K562 (cell line): ENCODE data around the gene BDH1. TPM values are rescaled to one million over a fixed set of nuclear protein-coding genes. Genes with fewer than 3 reads are reported as not detected.

Experiments used
- CHD2 ChIP-seq: IDR thresholded peaks from 2 replicates; pipeline ENCODE4 v1.6.1; 2011; ENCODE audit warnings: low read depth, low read length
- ZBTB40 ChIP-seq, 2 experiments: fragments of 450-650 bp in 1 of 2; sonication (generic) in 1 of 2; formaldehyde crosslinking in 1 of 2; IDR thresholded peaks; 2 replicates each; pipeline versions ENCODE4 v1.7.1 to v1.9.0; 2016 to 2022; ENCODE audit warnings: inconsistent platforms in 1 of 2, mild to moderate bottlenecking in 1 of 2, missing genetic modification reagents in 1 of 2
- ZNF282 ChIP-seq: sonication (generic); formaldehyde crosslinking; IDR thresholded peaks from 2 replicates; pipeline ENCODE4 v1.8.1; 2023; ENCODE audit warnings: missing genetic modification reagents
- ZNF324 ChIP-seq: fragments of 250-450 bp; sonication (Bioruptor Pico); IDR thresholded peaks from 2 replicates; pipeline ENCODE4 v1.4.0; 2020; ENCODE audit warnings: mild to moderate bottlenecking
- polyA plus RNA-seq, 8 experiments: library from polyadenylated mRNA; depleted of rRNA in 4 of 8; stranded (reverse) in 5 of 8; unstranded in 3 of 8; fragments of >200 nt; fragmentation: Nextera tagmentation in 2 of 8; fragmentation: Illumina TruSeq in 1 of 8; extraction: Ambion mirVana in 2 of 8; extraction: Trizol in 1 of 8; gene quantifications; 2 replicates each; pipeline versions ENCODE4 v1.2.1 to v1.2.3, GENCODE V29; 2011 to 2014; ENCODE audit warnings: inconsistent platforms in 1 of 8, missing spikeins in 1 of 8
- total RNA-seq, 7 experiments: library from RNA; depleted of rRNA in 6 of 7; stranded (reverse); fragments of >200 nt in 6 of 7; fragmentation: Illumina TruSeq in 2 of 7; extraction: Trizol in 2 of 7; gene quantifications; 2 replicates each; pipeline versions ENCODE4 v1.2.1 to v1.2.3, GENCODE V29; 2011 to 2021; ENCODE audit warnings: low replicate concordance in 1 of 7

Gene BDH1
- total and polyA plus RNA-seq, 9 of the 15 experiments (the other 6 are each of a cell fraction or from before 2014, with no cell fraction given), result 0.07 to 0.89 (median 0.12) TPM; not detected in 3

- TF ChIP-seq ZBTB40 (IDR thresholded peaks at IDR 0.05) (no peak), ZBTB40 (CRISPR knock-in tag; IDR thresholded peaks at IDR 0.05) (no peak), ZNF282 (CRISPR knock-in tag) (no peak), ZNF324 (CRISPR knock-in tag) (no peak), CHD2 (no peak)
Observed at GRCh38 chr3:197546307-197547085, 9.3 kb downstream of the BDH1 start (continued).
